ENCODE measurements around the gene STARD9.
"Not testable (repeated sequence)": the region's sequence is repeated elsewhere in the genome, so short reads cannot be mapped to it uniquely, and the experiment has no call there.

The STARD9 gene

DNA sequence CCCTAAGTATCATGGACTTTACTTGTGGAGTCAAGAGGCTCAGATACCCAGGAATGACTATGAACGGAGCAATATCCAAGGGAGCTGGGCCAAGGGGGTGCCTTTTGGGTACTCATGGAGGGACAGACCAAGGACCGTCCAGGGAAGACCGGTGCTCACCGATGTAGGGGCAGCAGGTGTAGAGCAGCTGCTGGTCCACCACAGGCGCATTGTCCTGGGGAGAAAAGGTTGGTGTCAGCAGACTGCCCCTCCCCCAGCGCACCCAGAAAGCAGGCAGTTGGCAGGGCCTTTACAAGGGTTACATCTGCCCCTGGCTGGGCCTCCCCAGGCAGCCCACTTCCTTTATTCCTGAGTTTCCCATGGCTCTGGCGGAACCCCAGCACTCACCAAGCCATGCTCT, 154.0 kb downstream of the STARD9 start:
- no peak for DNase-seq (ENCODE audit: low spot score)

DNA sequence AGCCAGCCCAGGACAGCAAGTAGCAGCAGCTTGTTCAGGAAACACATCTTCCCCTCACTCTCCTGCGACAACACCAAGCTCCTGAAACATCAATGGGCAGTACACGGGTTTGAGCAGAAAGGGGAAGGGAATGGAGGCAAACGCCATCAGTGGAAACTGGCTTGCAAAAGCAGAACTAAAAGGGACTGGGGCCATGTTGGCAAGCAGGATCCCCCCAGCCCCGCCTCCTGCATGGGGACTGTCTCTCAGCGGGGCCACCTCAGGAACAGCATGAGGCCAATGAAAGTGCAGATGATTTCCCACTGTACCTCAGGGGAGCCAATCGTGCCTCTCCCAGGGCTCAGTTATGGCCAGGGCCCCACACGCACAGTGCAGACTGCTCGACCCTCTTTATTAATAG, 154.7 kb downstream of the STARD9 start:
- no peak for DNase-seq (ENCODE audit: low spot score)

DNA sequence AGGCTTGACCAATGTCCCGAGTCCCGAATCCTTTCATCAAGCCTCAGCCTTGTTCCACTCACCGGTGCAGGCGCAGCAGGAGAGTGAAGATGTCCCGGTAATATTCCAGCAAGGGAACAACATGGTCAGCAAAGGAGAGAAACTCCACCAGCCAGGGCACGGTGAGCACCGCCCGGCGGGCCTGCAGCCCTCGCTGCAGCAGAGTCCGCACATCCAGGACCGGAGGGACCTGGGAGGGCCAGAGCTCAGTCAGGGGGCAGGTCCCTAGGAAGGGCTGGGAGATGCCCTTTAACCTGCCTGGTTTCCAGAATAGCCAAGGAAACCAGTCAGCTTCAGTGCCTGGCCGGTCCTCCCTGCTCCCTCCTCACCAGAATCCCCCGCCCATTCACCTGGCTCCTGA, 155.1 kb downstream of the STARD9 start:
- DNase-seq (ENCODE audit: low spot score) = no peak

DNA sequence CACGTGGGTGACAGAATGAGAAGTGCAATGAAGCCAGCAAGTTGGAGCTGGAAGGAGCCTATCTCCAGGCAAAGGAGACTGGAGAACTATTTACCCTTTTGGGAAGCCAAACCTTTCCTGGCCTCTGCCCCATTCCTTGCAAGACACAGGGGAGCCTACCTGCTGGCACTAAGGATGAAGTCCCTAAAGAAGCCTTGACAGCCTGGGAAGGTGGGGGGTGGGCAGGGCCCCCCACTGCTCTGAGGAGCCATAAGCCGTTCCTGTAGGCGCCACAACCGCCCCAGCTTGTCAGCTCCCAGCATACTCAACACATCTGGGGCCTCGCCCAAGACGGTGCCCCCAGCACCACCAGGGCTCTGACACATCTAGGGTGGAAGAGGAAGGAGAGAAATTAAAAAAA, 156.1 kb downstream of the STARD9 start:
- DNase-seq (ENCODE audit: low spot score) = no peak

DNA sequence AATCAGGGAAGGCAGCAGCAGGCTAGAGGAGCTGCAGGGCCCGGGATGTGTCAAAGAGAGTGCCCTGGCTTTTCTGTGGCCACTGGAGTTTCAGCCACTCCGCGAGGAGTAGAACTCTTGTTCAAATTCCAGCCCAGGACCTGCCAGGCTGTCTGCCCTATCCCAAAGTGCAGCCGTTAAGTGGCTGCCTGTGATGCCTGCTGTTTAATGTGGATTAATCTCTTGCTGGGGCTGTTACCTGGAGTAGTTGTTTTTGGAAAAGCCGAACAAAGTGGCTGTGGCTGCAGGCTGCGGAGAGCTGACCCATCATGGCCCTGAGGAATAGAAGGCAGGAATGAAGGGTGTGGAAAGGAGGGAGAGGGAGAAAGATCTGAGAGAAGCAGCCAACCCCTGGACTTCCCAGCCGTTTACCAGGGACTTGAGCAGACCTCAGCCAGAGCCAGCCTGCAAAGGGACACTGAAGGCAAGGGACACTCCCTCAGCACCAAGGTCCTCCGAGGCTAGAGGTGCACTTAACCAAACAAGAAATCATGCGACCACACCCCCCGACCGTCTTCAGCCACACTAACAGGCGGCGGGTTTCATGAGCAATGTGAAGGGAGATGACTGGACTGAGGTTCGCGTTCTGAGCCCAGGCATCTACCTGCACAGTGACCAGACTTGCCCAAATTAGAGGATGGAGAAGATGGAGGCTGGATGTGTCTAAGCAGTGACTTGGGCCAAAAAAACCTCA, 156.9 kb downstream of the STARD9 start:
- no peak for DNase-seq (ENCODE audit: low spot score)

DNA sequence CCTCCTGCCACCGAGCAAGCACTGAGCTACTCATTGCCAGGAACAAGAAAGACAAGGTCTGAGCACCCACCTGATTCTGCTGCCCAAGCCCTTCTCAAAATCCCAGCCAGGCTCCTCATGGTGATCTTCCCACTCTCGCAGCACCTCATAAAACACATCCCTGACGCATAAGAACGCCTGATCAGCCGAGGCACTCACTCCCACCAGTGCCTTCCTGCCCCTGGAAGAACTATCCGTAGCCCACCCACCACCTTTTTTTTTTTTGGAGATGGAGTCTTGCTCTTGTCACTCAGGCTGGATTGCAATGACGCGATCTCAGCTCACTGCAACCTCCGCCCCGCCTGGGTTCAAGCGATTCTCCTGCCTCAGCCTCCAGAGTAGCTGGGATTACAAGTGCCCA, 157.6 kb downstream of the STARD9 start:
- no peak for DNase-seq (ENCODE audit: low spot score)

DNA sequence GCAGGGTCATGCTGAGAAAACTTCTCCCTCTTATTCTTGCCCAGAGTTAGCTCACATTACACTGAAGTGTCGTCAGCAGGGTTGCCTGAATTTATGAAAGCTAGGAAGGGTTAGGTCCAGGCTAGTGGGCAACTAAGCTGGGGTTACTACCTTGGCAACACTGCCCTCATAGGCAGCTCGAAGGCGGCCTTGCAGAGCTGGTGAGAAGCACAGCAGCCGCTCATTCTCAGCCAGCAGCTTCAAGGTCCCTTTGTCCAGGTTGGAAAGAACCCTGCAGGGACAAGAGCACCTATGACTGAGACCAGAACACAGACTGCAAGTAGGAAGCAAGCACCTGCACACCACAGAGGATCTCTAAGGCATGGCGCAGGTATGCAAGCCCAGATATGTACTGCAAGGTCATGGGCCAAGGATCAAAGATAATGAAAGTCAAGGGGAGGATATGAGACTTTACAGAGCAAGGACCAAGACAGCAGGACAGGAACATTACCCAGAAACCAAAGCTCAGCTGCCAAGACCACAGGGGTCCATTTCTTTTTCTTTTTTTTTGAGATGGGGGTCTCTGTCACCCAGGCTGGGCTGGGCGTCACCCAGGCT, 158.8 kb downstream of the STARD9 start:
- no peak for DNase-seq (ENCODE audit: low spot score)

DNA sequence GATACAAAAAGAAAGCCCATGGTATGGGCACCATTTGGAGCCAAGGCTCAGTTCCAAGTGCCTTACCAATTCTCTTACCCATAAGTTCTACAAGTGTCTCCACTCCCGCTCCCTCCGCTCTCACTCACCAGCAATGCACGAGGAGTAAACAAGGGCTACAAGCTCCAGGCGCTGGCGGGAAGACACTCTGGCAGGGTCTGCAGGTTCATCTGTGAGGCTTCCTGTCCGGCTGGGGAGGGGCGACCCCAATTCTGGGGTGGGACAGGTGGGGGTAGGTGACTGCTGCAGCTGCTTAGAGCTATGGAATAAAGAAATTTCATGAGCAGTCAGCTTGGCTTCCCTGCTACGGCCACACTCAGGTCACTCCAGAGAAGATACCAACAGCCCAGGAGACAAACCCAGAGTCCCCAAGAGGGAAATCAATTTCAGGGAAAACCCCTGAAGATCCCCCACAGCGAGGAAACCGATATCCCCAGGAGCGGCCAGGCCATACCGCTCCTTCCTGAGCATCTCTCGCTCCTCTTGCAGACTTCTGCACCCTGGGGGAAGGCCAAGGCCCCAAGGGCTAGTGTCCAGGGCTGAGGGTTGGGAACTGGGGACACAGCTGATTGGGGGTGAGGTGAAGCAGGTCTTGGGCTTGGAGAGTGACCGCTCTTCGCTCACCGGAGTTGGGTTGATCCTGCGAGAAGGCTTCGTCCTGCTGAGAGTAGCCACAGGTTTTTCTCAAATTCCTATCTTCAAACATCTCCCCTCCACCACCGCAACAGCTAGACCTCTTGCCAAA, 160.2 kb downstream of the STARD9 start:
- DNase-seq (ENCODE audit: low spot score) = no peak

DNA sequence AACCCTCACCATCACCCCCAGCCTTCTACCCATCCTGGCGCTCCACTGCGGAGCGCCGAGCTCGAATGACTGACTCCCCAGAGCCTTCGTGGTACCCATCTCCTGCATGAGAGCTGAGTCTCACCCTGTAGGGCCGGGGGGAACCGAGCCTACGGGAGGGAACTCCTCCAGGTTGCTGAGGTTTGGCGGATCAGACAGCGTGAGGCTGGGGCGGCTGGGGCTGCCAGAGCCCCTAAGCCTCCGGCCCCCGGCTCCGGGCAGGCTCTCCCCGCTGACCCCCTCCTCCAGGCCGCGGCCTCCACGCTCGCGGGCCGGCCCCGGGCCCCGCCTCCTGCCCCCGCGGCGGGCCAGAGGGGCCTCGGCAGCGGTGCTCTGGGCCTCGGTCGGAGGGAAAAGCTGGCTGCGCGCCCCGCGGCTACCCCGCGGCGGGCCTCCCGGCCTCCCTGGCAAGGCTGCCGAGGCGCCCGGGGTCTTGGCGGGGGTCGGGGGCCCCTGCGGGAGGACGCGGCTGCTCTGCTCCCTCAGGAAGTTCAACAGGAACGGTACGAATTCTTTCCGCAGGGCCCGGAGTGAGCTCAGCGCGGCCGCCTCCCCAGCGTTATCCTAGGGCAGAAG, 160.9 kb downstream of the STARD9 start:
- no peak for DNase-seq (ENCODE audit: low spot score)

DNA sequence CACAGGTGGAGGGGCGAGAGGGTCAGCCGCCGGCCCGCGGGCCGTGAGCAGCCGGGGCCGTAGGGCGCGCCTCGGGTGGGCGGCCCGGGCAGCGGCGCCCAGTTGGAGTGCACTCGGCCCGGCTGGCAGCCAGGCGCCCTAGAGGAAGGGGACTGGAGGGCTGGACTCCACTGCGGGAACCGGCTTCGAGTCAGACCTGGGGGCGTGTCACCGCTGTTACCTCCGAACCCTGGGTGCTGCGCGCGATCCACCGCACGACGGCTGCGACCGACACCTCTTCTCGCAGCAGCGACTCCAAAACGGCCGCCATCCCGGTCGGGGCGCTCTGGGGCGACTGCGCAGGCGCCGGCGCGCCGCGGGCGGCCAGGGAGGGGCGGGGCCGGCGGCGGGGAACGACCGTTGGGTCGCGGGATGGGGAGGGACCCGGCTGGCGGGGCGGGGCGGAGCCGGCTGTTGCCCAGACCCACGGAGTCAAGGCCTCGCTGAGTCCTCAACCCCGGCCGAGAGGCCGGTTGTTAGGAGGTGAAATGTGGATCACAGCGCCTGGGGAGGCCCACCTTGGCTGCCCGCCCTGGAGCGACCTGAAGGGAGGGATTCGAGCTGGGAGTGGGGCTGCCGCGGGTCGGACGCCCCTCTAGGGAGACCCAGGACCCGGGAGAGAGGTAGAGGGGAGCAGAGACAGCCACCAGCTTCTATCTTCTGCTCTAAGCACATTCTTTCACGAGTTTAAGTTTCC, 161.6 kb downstream of the STARD9 start, which contains the start of gene CDAN1:
Gene CDAN1, minus strand, starts transcription at position 336 of the 736 bp plus-strand sequence. Its CDS starts 26 bp downstream, at position 310.
- DNase-seq (ENCODE audit: low spot score) = peak; percentile 92

DNA sequence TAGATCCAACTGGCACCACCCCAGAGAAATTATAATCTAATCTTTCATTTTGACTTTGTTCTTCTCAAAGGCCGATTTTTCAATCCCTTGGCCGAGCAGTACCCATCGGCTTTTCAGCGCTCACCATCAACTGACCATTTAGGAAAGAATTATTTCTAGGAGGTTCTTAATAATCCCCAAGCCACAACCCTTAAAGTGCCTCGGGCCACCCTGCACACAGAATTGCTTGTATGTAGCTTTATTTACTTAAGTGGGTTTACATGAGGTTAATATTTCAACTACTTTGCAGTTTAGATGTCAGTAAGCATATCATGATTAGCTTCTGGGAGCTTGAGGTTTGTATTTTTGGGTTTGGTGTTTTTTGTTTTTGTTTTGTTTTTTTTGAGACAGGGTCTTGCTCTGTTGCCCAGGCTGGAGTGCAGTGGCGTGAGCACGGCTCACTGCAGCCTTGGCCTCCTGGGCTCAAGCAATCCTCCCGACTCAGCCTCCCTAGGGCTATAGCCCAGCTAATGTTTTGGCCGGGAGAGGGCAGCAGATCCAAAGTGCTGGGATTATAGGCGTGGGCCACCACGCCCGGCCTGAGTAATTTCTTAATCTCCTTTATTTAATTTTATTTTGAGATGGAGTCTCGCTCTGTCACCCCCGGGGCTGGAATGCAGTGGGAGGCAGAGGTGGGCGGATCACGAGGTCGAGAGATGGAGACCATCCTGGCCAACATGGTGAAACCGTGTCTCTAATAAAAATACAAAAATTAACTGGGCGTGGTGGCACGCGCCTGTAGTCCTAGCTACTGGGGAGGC, 162.3 kb downstream of the STARD9 start:
- peak; percentile 24 for DNase-seq (ENCODE audit: low spot score)

DNA sequence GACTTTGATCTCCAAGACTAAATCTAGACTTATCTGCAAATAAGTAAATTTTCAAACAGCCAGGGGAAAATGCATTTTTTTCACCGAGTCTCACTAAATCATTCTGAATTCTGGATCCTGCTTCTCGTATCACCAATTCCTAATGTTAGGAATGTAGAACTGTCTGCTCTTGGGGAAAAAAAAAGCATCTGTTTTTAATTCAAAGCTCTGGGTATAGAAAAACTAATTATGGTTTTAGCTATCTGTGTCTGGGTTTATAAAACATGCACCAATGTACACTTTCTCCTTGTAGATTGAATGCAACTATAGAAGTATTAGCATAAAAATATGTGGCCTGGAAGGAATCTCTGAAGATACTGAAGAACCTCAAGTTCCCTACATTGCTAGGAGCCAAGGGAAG, 166.3 kb downstream of the STARD9 start:
- no peak for DNase-seq (ENCODE audit: low spot score)

DNA sequence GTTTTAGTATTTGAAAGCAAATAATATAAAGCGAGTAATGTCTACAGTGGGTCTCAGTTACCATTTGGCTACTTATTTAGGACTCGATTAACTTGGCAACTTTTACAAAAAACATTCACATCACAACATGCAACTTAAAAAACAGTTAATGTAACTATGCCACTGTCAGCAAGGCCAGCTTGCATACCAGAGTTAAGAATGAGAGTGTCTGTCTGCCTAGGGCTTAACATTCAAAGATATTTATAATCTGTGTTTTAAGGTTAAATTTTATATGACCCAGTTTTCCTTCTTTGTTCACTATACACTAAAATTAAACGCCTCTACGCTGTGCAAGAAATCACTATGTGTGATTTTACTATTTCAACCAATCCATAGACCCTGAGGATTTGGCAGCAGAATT, 166.7 kb downstream of the STARD9 start:
- DNase-seq (ENCODE audit: low spot score) = no peak

DNA sequence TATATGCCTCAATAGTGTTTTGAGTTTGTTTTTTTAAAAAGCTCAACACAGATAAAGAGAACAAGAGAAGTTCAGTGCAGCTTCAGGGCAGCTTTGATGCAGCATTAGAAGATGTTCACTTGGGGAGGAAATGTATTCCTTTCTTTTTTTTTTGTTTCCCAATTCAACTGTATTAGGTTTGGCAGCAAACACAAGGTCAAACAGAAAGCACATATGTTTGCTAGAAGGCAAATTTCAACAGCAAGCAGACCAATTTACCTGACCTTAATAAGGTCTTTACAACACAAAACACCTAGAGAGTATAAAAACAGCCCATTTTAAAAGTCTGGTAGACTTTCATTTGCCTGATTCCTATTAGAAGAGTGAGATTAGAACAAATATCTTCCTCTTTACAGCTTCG, 168.8 kb downstream of the STARD9 start:
- DNase-seq (ENCODE audit: low spot score) = no peak

DNA sequence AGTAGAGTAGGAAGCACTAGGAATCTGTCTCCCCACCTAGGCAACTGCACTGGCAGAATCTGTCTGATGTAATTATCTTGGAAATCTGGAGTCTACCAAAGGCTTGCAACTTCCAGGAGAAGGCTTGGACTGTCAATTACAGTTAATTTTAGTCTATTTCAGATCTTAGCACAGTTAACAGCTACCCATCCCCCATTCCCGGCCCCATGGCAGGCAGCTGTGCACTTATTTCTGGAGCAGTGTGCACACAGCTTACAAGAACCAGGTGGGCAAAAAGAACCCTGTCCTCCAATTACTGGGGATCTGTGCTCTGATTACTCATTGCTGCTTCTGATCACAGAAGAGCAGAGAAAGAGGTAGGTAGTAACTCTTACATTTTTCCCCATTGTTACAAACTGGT, 173.9 kb downstream of the STARD9 start:
- no peak for DNase-seq (ENCODE audit: low spot score)

DNA sequence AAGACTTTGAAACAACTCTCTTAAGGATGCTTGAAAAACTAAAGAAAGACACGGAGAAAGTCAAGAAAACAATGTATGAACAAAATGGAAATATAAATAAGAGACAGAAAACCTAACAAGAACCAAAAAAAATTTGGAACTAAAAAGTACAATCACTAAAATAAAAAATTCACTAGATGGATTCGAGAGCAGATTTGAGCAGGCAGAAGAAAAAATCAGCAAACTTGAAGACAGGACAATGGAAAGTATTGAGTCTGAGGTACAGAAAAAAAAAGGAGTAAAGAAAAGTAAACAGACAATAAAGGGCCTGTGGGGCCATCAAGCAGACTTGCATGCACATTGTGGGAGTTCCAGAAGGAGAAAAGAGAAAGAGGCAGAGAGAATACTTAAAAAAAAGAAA, 174.9 kb downstream of the STARD9 start:
- DNase-seq (ENCODE audit: low spot score) = no peak

DNA sequence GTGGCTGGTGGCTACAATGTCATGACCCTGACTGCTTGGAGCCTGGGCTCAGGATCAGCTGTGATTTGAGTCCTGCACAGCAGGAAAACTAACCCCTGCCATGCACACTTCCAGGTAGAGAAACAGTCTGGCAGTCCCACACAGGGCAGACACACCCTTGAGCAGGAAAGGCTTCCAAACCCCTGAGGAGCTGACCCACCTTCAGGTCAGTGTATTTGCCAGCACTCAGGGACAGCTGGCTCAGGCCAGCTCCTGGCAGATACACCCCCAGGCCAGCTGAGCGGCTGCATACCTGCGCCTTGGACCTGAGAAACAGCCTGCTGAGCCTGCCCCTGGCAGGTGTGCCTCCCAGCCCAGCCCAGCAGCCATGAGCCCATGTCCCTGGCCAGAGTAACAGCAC, 183.7 kb downstream of the STARD9 start:
- DNase-seq (ENCODE audit: low spot score) = no peak

DNA sequence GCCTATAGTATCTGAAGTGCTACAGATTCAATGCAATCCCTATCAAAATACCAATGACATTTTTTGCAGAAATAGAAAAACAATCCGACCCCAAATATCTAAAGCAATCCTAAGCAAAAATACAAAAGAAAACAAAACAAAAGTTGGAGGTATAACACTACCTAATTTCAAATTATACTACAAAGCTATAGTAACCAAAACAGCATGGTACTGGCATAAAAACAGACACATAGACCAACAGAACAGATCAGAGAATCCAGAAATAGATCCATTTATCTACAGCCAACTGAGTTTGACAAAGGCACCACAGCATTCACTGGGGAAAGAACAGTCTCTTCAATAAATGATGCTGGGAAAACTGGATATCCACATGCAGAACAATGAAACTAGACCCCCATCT, 185.4 kb downstream of the STARD9 start:
- DNase-seq (ENCODE audit: low spot score) = no peak

DNA sequence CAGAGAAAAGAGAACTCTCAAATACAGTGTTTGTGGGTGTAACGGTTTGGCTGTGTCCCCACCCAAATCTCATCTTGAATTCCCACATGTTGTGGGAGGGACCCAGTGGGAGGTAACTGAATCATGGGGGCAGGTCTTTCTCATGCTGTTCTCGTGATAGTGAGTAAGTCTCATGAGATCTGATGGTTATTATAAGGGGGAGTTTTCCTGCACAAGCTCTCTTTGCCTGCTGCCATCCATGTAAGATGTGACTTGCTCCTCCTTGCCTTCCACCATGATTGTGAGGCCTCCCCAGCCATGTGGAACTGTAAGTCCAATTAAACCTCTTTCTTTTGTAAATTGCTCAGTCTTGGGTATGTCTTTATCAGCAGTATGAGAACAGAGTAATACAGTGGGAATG, 186.4 kb downstream of the STARD9 start:
- DNase-seq (ENCODE audit: low spot score) = not testable (repeated sequence)

DNA sequence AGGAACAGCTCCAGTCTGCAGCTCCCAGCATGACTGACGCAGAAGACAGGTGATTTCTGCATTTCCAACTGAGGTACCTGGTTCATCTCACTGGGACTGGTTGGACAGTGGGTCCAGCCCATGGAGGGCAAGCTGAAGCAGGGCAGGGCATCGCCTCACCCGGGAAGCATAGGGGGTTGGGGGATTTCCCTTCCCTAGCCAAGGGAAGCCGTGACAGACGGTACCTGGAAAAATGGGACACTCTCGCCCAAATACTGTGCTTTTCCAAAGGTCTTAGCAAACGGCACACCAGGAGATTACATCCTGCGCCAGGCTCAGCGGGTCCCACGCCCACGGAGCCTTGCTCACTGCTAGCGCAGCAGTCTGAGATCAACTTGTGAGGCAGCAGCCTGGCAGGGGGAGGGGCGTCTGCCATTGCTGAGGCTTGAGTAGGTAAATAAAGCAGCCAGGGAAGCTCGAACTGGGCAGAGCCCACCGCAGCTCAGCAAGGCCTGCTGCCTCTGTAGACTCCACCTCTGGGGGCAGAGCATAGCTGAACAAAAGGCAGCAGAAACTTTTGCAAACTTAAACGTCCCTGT, 188.8 kb downstream of the STARD9 start:
- not testable (repeated sequence) for DNase-seq (ENCODE audit: low spot score)

DNA sequence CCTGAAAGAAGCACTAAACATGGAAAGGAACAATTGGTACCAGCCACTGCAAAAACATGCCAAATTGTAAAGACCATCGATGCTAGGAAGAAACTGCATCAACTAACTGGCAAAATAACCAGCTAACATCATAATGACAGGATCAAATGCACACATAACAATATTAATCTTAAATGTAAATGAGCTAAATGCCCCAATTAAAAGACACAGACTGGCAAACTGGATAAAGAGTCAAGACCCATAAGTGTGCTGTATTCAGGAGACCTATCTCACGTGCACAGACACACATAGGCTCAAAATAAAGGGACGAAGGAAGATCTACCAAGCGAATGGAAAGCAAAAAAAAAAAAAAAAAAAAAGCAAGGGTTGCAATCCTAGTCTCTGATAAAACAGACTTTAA, 190.7 kb downstream of the STARD9 start:
- not testable (repeated sequence) for DNase-seq (ENCODE audit: low spot score)
